ENCODE data around the gene MARK4. TPM values are rescaled to one million over a fixed set of nuclear protein-coding genes. Genes with fewer than 3 reads are reported as not detected.

MARK4 gene
- total RNA-seq (10 to 100 TPM; 17.9 to 45.8 (median 31.3) TPM), polyA plus RNA-seq (10 to 100 TPM in 1 of 3 donors, 1 to 10 TPM in 2; 6.5 to 12.7 (median 6.9) TPM)
- long read RNA-seq, donor 1, partial matches to known transcripts: 11 of 42 reads
- long read RNA-seq, donor 1, other reads (novel, unspliced or antisense): 29 of 42 reads
- long read RNA-seq, donor 2, partial matches to known transcripts: 0 of 3 reads
- long read RNA-seq, donor 2, other reads (novel, unspliced or antisense): 0 of 3 reads

- H3K9me3 ChIP-seq: no peaks in the 10 kb centered on the region
- peak; percentile 89 for DNase-seq
- H3K4me3 ChIP-seq: peak within 1 kb of the TSS; percentile 63 to 94 (median 76)
- peak within 1 kb of the TSS; percentile 42 to 88 (median 78) for H3K27ac ChIP-seq
- no peaks in the 10 kb centered on the region for H3K36me3 ChIP-seq
- TF ChIP-seq POLR2A (IDR thresholded peaks at IDR 0.05) (no peak), POLR2AphosphoS5 (IDR thresholded peaks at IDR 0.05) (peak in 2 of 3 donors; percentile 20 to 68)
- H3K4me1 ChIP-seq: peaks cover 19 to 82% (median 57%) of the 10 kb centered on the region in 6 donors
- 1 to 2% (median 2%) methylated on average over 26 to 55 of the region's 58 CpGs for WGBS, 5 donors
- intact Hi-C loops (cut with DNase I; ENCODE audit: low total_unique reads): no loop called here
- H3K27me3 ChIP-seq (replicated peaks in 1 of 7): no peaks in the 10 kb centered on the region
Measured at GRCh38 chr19:45250832-45251451, at the start of gene MARK4. Gene MARK4, plus strand, starts transcription at chr19:45251271. Its CDS starts 318 bp downstream, at chr19:45251589.

GRCh38 chr19:45202637-45203036, 48.4 kb upstream of the MARK4 start:
- H3K27ac ChIP-seq: peak overlapping the region in 5 of 8 donors; percentile 33 to 47 (median 37)
- DNase-seq: no peak
- 76 to 90% (median 82%) methylated on average over 6 of the region's 6 CpGs for WGBS, 5 donors
- intact Hi-C loops (cut with DNase I; ENCODE audit: low total_unique reads): no loop called here
- TF ChIP-seq POLR2A (IDR thresholded peaks at IDR 0.05) (no peak), POLR2AphosphoS5 (IDR thresholded peaks at IDR 0.05) (no peak), CTCF (IDR thresholded peaks at IDR 0.05 in 8 of 11, conservative IDR thresholded peaks at IDR 0.05 in 3 of 11) (no peak)
- H3K27me3 ChIP-seq (replicated peaks in 1 of 7): no peaks in the 10 kb centered on the region
- H3K36me3 ChIP-seq: peaks cover 0 to 3% (median 0%) of the 10 kb centered on the region in 6 donors
- H3K4me1 ChIP-seq: peaks cover 0 to 10% (median 0%) of the 10 kb centered on the region in 6 donors
- no peaks in the 10 kb centered on the region for H3K9me3 ChIP-seq
- H3K4me3 ChIP-seq: no peak overlapping the region

DNA sequence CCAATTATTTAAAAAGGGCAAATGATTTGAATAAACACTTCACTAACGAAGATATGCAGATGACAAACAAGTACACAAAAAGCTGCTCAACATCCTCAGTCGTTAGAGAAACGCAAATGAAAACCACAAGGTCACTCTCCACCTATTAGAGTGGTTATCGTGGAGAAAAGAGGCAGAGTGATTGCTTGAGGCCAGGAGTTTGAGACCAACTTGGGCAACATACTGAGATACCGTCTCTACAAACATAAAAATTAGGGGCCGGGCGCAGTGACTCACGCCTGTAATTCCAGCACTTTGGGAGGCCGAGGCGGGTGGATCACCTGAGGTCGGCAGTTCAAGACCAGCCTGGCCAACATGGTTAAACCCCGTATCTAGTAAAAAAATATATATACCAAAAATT, 45.3 kb upstream of the MARK4 start:
- Histone ChIP-seq H3K36me3 (peaks cover 0 to 3% (median 0%) of the 10 kb centered on the region in 6 donors), H3K27me3 (replicated peaks in 1 of 7) (peaks cover 0 to 5% (median 0%) of the 10 kb centered on the region in 7 donors), H3K4me1 (peaks cover 0 to 14% (median 5%) of the 10 kb centered on the region in 6 donors), H3K27ac (no peak overlapping the region), H3K4me3 (no peak overlapping the region), H3K9me3 (no peaks in the 10 kb centered on the region)
- intact Hi-C loops (cut with DNase I; ENCODE audit: low total_unique reads): no loop called here
- DNase-seq: no peak
- TF ChIP-seq POLR2A (IDR thresholded peaks at IDR 0.05) (no peak), CTCF (IDR thresholded peaks at IDR 0.05 in 8 of 11, conservative IDR thresholded peaks at IDR 0.05 in 3 of 11) (no peak), POLR2AphosphoS5 (IDR thresholded peaks at IDR 0.05) (no peak)
- WGBS, 5 donors: 82 to 91% (median 86%) methylated on average over 12 of the region's 12 CpGs

DNA sequence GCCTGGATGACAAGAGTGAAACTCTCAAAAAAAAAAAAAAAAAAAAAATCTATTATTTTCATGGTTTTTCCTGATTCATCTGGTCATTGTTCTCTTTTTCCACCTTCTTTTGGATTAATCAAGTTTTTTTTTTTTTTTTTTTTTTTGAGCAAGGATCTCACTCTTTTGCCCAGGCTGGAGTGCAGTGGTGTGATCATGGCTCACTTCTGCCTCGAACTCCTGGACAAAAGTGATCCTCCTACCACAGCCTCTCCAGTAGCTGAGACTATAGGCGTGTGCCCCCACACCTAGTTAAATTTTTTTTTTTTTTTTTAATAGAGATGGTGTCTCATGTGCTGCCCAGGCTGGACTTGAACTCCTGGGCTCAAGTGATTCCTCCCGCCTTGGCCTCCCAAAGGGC, 44.7 kb upstream of the MARK4 start:
- H3K4me3 ChIP-seq: no peak overlapping the region
- DNase-seq: no peak
- no peak for TF ChIP-seq CTCF (IDR thresholded peaks at IDR 0.05 in 8 of 11, conservative IDR thresholded peaks at IDR 0.05 in 3 of 11)
- no peak for TF ChIP-seq POLR2AphosphoS5 (IDR thresholded peaks at IDR 0.05)
- TF ChIP-seq POLR2A (IDR thresholded peaks at IDR 0.05): no peak
- H3K27me3 ChIP-seq (replicated peaks in 1 of 7): peaks cover 0 to 10% (median 0%) of the 10 kb centered on the region in 7 donors
- peaks cover 0 to 3% (median 0%) of the 10 kb centered on the region in 6 donors for H3K36me3 ChIP-seq
- intact Hi-C loops (cut with DNase I; ENCODE audit: low total_unique reads): no loop called here
- 88 to 99% (median 93%) methylated on average over 3 of the region's 3 CpGs for WGBS, 5 donors
- H3K27ac ChIP-seq: no peak overlapping the region
- peaks cover 0 to 20% (median 8%) of the 10 kb centered on the region in 6 donors for H3K4me1 ChIP-seq
- H3K9me3 ChIP-seq: no peaks in the 10 kb centered on the region

All from spleen (tissue), 13 donors.